ENCODE results near the gene AXIN2. TPM values are rescaled to one million over a fixed set of nuclear protein-coding genes. Genes with fewer than 3 reads are reported as not detected.

AXIN2 gene
- polyA plus RNA-seq, 3 donors, result 0.10 TPM; not detected in 2

DNA sequence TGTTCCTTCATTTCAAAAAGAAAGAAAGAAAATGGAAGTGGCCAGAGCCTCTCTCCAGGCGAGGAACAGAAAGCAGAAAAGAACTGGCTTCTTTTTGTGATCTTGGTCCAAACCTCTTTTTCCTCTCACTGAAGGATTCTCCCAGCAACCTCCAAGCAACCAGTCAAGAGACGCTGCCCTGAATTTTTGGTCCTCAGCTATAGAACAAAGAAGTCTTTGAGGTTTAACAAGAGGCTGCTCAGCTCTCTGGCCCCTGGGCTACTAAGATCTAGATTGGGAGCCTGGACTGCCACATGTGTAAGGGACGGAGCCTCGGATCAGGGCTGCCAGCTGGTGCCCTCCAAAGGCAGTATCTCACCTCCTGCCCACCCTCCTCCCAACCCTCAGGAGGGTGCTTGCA is 62.6 kb downstream of the AXIN2 start:
- Histone ChIP-seq H3K4me2 (replicated peaks; ENCODE audit: extremely low read depth, low read length, poor library complexity, severe bottlenecking) (no peak overlapping the region), H3K27ac (ENCODE audit: low read depth in 1 of 2, low read length in 2 of 2) (no peak overlapping the region), H3K27me3 (ENCODE audit: control insufficient read depth in 2 of 2, insufficient read depth in 2 of 2, low read length in 2 of 2) (peaks cover 0 to 16% of the 10 kb centered on the region in 2 donors), H3K4me3 (replicated peaks in 1 of 3; ENCODE audit: low read depth in 2 of 3, low read length in 3 of 3) (no peak overlapping the region), H3K36me3 (replicated peaks in 1 of 2; ENCODE audit: control insufficient read depth in 1 of 2, insufficient read depth in 2 of 2, low read length in 2 of 2) (no peaks in the 10 kb centered on the region), H3K79me2 (ENCODE audit: insufficient read depth, low read length) (no peaks in the 10 kb centered on the region), H4K20me1 (ENCODE audit: insufficient read depth, low read length) (no peaks in the 10 kb centered on the region), H3K9me3 (replicated peaks in 1 of 2; ENCODE audit: control insufficient read depth in 1 of 2, insufficient read depth in 1 of 2, low read length in 2 of 2) (no peaks in the 10 kb centered on the region), H2AFZ (ENCODE audit: insufficient read depth, low read depth, low read length, poor library complexity, severe bottlenecking) (no peak overlapping the region), H3K4me1 (ENCODE audit: control insufficient read depth in 1 of 2, insufficient read depth in 2 of 2, low read length in 2 of 2) (no peaks in the 10 kb centered on the region), H3K9ac (ENCODE audit: insufficient read depth, low read length, poor library complexity, severe bottlenecking) (no peak overlapping the region)
- H3K36me3 Mint-ChIP-seq, result no peaks in the 10 kb centered on the region
- H3K4me3 Mint-ChIP-seq, result no peak overlapping the region
- no peaks in the 10 kb centered on the region for H3K4me1 Mint-ChIP-seq
- TF ChIP-seq CTCF (IDR thresholded peaks at IDR 0.05), result no peak
- H3K27ac Mint-ChIP-seq, result no peak overlapping the region
- intact Hi-C loops (cut with micrococcal nuclease), result no loop called here
- whole genome bisulfite sequencing (ENCODE audit: insufficient coverage), result 90% methylated on average over 2 of the region's 4 CpGs
- H3K27me3 Mint-ChIP-seq (ENCODE audit: low read depth in 3 of 3), result peaks cover 16 to 28% (median 21%) of the 10 kb centered on the region in 3 donors
- peaks cover 0 to 25% (median 5%) of the 10 kb centered on the region in 7 donors for H3K9me3 Mint-ChIP-seq
- no peak for DNase-seq

DNA sequence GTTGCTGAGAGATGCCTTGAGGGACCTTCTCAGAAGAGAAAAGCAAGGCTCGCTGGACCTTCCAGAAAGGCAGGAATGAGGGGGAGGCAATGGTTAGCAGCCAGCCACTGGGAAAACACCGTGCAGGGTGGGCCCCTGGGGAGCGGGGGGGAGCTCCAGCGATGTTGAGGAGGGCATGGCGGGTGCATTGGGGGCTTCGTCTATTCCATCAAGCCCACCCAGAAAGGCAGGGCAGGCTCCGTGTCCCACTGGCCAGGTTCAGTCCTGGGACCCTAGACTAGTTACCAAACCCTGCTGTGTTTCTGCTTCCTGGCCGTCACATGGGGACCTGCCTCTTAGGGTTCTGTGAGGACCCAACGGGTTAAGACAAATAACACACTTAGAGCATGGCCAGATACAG is 64.6 kb downstream of the AXIN2 start:
- no peak overlapping the region for H3K4me3 Mint-ChIP-seq
- no peak for TF ChIP-seq CTCF (IDR thresholded peaks at IDR 0.05)
- Histone ChIP-seq H3K36me3 (replicated peaks in 1 of 2; ENCODE audit: control insufficient read depth in 1 of 2, insufficient read depth in 2 of 2, low read length in 2 of 2) (no peaks in the 10 kb centered on the region), H3K4me3 (replicated peaks in 1 of 3; ENCODE audit: low read depth in 2 of 3, low read length in 3 of 3) (no peak overlapping the region), H3K9me3 (replicated peaks in 1 of 2; ENCODE audit: control insufficient read depth in 1 of 2, insufficient read depth in 1 of 2, low read length in 2 of 2) (no peaks in the 10 kb centered on the region), H3K27ac (ENCODE audit: low read depth in 1 of 2, low read length in 2 of 2) (no peak overlapping the region), H4K20me1 (ENCODE audit: insufficient read depth, low read length) (no peaks in the 10 kb centered on the region), H3K4me2 (replicated peaks; ENCODE audit: extremely low read depth, low read length, poor library complexity, severe bottlenecking) (no peak overlapping the region), H2AFZ (ENCODE audit: insufficient read depth, low read depth, low read length, poor library complexity, severe bottlenecking) (no peak overlapping the region), H3K27me3 (ENCODE audit: control insufficient read depth in 2 of 2, insufficient read depth in 2 of 2, low read length in 2 of 2) (peaks cover 0 to 16% of the 10 kb centered on the region in 2 donors), H3K79me2 (ENCODE audit: insufficient read depth, low read length) (no peaks in the 10 kb centered on the region), H3K9ac (ENCODE audit: insufficient read depth, low read length, poor library complexity, severe bottlenecking) (no peak overlapping the region), H3K4me1 (ENCODE audit: control insufficient read depth in 1 of 2, insufficient read depth in 2 of 2, low read length in 2 of 2) (no peaks in the 10 kb centered on the region)
- no peak overlapping the region for H3K27ac Mint-ChIP-seq
- WGBS (ENCODE audit: insufficient coverage), result 91% methylated on average over 7 of the region's 9 CpGs
- H3K27me3 Mint-ChIP-seq (ENCODE audit: low read depth in 3 of 3), result peaks cover 21 to 29% (median 25%) of the 10 kb centered on the region in 3 donors
- DNase-seq, result no peak
- H3K9me3 Mint-ChIP-seq, result peaks cover 0 to 22% (median 5%) of the 10 kb centered on the region in 7 donors
- H3K36me3 Mint-ChIP-seq, result no peaks in the 10 kb centered on the region
- intact Hi-C loops (cut with micrococcal nuclease), result no loop called here
- H3K4me1 Mint-ChIP-seq, result no peaks in the 10 kb centered on the region
